Iris pigment epithelial cell (primary cell): Measurements from ENCODE around the gene DISP3.

Experiments
- DNase-seq: peaks from one replicate; pipeline ENCODE4 v3.0.0-alpha.2; 2011; ENCODE audit warnings: low read depth

DISP3 gene

DNA sequence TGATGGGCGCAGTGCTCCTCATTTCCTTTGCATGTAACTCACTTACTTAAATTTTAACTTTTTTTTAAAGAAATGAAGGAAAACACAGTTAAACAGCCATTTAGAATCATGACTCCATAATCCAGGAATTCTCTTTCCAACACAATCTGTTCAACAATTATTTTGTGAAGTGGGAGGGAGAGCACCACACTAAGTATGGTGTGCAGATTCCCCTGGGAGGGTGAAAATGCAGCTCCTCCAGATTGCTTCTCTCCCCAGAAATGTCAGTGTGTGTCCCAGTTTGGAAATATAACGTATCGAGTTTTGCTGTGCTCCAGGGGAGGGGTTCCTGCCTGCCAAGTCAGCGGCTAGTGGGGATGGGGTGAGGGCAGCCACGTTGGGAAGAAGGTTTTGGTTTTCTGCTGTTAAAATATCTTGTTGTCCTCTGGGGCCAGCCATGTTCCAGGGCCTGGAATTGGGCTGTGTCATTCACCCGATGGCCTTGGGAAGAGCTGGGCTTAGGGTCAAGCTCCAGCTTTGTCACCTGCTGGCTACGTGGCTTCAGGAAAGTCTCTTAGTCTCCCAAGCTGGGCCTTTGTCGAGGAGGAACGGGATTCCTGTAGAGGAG is 17.3 kb upstream of the DISP3 start:
- no peak for DNase-seq

DNA sequence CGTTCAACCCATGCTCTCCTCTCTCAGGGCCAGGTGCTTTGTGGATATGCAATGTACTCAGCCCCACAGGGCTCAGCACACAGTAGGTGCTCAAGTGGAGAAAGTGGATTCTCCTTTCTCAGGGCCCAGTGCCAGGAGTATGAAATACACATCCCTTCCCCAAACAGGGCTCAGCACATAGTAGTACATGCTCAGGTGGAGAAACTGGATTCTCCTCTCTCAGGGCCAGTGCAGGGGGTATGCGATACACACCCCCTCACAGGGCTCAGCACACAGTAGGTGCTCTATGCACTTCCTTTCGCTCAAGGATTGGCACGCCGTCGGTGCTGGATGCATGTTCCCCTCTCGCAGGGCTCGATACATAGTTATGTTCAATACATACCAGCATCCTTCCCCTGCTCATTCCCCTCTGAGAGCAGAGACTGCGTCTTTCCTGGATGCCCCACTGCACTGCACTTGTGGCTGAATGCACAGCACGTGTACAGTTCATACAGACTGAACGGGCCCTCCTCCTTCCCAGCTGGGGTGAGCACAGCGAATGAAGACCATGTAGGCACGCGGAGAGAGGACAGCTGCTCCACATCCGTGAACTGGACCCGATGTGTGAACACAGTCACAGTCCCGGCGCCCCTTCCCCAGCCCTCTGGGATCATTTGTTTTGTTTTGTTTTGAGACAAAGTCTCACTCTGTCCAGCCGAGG is 16.6 kb upstream of the DISP3 start:
- DNase-seq: no peak

DNA sequence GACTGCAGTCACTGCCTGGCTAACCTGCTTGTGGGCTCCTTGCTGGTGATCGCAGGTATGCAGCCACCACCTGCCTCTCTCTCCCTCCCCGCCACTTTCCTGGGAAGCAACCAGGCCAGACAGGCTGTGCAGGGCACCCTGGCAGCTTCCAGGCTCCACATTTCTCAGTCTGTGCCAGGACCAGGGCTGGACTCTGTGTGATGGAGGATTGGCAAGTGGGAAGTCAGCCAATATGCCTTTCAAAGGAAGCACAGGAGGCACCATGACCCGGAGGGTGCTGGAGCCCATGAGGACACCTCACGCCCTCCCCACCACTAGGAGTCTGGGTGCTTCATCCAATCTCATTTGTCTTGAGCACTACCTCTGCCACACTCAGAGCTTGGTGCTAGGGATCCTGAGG is 15.8 kb upstream of the DISP3 start:
- no peak for DNase-seq

DNA sequence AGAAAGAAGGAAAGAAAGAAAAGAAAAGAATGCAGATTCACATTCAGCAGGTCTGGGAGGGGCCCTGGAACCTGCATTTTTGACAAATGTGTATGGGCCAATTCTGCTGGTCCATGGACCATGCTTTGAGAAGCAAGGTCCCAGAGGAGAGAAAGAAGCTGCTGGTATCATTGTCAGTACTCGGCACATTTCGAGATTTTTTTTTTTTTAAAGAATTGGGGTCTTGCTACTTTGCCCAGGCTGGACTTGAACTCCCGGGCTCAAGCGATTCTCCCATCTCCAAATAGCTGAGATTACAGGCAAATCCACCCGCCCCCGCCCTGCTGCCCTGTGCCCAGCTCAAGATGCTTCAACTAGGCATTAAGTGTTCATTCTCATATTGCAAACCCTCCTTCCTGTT is 13.6 kb upstream of the DISP3 start:
- DNase-seq: no peak

DNA sequence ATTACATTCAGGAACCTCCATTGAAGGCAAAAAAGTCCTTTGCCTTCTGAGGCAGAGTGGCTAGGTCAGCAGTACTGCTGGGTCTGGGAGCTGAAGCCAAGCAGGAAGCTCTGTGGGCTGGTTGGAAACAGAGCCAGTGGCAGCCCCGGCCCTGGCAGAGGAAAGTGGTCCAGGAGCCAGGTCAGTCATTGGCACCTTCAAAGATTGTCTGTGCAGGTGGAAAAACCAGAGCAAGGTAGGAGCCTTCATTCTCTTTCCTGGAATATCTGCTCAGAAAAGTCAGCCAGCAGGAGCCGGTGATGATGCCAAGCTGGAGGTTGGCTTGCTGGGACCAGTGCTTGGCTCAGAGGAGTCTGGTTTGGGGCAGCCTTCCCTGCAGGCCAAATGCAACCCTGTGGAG is 12.5 kb upstream of the DISP3 start:
- no peak for DNase-seq

DNA sequence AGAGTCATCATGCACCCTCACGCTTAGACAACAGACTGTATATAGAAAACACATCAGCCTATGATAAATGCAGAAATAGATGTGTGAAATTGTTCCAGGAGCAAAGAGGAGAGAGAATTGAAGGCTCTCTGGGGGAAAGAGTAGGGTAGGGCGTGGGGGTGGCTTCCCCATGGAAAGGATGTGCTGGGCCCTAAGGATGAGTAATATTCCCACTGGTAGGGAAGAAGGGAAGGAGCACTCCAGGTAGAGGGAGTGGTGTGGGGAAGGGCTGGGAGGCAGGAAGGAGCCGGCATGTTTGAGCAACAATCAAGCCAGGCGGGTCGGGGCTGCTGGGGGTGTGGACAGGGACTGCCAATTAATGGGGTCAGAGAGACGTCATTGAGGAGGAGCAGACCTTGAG is 10.1 kb upstream of the DISP3 start:
- DNase-seq: no peak

DNA sequence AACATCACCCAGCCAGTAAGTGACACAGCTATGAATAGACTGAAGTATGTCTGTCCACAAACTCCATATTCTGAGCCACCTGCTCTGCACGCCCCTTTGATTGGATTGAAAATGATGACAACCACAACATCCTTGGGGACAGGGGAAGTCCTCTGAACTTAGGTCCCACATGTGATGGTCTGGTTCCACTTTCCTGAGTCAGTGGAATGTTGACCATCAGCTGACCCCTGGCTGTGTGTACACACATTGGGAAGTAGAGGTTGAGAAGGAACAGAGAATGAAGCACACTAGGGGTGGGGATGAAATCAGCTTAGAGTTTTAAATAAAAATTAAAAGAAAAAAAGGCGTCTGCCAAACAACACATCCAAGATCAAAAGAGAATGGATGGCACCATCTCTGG is 8.0 kb upstream of the DISP3 start:
- no peak for DNase-seq

DNA sequence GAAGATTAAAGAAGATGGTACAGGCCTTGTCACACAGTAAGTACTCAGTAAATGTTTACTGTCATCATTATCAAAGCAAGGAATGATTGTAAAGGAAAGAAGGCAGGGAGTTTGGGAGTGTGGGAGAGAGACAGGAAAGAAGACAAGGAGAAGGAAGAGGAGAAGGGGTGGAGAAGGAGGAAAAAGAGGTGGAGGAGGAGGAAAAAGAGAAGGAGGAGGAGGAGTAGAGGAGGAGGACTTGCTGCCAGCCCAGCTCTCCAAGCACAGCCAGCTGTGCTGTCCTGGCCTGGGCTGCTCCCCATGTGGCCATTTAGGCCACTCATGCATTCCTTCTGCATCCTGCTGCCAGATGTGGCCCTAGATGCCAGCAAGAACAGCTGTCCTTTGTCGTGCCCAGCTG is 7.5 kb upstream of the DISP3 start:
- no peak for DNase-seq

DNA sequence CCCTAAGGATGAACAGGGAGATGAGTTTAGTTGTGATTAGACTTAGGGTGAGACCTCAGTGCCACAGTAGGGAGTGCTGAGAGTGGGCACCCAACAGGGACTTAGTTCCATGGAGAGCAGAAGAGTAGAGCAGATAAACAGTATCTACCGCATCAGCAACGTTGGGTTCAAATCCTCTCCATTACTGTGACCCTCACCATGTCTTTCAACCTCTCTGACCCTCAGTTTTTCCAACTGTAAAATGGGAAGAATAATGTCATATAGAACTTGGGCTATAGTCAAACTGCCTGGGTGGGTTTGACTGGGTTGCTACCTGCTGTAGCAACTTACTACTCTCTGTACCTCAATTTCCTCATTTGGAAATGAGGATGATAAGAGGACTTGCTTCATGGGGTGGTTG is 6.7 kb upstream of the DISP3 start:
- DNase-seq: no peak

DNA sequence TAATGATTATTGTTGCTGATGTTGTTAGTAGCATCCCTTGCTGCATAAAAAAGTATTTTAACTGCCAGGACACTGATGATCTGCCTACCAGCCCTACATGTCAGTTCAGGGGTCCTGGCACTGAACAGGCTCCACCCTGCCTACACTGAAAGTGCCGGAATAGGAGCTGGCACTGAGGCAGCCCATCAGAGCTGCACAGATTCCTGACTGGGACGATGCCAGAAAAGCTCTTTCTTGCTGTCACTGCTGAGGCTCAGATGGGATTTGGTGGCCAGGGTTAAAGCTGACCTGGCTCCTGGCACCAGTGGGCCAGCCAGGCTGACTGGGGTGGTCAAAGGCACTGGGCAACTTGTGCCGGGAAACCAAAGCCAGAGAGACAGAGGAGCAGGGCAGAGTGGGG is 6.2 kb upstream of the DISP3 start:
- no peak for DNase-seq

DNA sequence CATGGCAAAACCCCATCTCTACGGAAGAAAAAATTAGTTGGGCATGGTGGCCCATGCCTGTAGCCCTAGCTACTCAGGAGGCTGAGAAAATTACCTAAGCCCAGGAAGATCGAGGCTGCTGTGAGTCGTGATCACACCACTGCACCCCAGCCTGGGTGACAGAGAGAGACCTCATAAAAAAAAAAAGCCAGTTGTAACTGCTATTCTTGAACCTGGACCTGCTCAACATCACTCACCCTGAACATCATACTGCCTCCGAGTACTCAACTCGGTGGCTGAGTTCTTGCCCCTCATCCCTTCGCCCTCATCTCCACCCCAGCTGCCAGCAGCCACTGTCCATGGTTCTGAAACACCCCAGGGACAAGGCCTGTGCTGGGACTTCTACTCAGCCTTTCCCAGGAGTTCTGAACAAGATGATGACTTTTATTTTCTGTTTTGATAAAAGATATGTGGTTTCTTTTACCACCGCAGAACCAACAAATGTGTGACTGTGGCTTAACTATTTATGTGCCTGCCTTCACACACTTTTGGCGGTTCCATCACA is 5.4 kb upstream of the DISP3 start:
- no peak for DNase-seq

DNA sequence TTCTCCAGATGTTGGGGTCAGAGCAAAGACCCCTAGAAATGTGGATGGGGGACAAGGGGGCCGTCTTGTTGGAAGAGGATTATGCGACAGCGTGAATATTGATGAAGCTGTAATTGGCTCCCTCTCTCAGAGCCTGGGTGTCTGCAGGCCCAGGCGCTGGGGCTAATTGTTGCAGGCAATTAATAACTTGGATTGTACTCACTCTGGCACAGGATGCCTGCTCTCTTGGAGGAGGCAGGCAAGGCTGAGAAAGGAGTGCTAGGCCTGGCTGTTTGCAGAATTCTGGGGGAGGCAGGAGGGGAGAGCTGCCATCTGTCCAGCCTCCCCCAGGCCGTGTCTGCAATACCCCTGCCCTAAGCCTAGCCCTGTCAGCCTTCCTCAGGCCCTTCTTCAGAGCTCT is 4.1 kb upstream of the DISP3 start:
- DNase-seq: no peak

DNA sequence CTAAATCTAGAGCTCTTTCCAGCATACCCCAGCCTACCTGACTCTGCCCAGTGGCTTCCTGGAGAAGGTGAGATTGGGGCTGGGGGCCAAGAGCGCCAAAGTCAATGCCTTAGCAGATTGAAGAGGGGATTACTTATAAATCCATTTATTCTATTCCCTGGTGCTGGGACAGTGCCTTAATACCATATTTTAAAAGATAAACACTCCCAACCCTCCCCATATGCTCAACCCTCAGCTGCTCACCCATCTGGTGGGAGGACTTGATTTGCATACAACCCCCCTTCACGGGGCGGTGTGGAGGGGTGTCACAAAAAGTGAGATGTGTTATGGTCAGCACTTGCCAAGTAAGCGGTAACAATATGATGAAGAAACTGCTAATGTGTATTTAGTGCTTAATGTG is 3.2 kb upstream of the DISP3 start:
- no peak for DNase-seq

DNA sequence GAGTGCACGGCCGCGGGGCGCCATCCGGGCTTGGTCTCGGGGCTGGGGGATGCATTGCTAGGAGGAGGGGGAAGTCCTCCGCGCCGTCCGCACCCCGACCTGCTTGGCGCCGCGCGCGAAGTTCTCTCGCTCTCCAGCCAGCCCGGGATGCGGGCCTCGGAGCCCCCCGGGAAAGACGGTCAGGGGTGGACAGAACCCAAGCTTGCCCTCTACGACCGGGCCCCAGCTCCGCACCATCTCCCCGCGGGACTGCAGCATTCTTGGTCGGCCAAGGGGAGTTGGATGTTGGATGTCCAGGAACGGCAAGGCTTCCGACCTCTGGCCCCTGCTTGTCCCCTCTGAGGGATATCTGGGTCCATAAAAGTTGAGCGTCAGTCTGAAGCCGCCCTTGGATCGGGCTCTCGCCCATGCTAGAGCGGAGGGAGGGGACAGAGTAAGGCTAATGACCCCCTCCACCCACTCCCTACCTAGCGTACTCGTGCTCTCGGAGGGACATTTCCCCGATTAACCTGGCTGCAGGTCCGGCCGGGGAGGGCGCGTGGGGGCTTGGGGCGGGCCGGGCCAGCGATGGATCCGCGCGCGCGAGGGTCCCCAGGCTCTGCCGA is 522 bp downstream of the DISP3 start:
- no peak for DNase-seq

DNA sequence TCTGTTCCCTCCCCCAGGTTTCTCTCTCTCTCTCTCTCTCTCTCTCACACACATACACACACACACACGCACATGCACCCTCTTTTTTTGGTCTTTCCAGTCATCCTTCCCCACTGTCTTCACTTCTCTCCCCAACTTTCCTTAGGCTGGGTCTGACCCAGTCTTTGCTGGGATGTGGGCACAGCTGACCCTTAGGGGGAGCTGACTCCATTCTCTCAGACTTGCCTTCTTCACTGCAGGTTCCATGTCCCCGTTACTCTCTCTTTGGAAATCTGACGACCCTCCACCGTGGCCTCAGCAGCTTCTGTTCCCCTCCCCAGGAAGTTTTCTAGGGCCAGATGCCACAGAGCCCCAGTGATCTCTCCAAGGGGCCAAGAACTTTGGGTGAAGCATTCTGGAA is 2.1 kb downstream of the DISP3 start:
- DNase-seq: no peak

DNA sequence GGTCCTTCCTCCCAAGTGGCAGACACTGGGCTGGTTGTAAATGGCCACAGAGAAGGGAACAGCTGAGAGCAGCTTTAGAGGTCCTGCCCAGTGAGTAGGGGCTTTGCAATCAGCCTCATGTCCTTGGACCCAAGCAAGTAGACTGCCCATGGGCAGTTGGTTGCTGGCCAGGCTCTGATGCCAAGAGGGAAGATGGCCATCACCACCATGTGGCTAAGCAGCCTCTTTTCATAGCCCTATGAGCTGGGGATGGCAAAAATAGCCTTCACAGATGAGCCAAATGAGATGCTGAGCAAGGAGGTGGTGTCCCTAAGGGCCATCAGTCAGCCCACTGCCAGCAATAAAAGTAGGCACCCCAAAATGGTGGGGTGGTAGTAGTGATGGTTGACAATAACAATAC is 3.2 kb downstream of the DISP3 start:
- no peak for DNase-seq

DNA sequence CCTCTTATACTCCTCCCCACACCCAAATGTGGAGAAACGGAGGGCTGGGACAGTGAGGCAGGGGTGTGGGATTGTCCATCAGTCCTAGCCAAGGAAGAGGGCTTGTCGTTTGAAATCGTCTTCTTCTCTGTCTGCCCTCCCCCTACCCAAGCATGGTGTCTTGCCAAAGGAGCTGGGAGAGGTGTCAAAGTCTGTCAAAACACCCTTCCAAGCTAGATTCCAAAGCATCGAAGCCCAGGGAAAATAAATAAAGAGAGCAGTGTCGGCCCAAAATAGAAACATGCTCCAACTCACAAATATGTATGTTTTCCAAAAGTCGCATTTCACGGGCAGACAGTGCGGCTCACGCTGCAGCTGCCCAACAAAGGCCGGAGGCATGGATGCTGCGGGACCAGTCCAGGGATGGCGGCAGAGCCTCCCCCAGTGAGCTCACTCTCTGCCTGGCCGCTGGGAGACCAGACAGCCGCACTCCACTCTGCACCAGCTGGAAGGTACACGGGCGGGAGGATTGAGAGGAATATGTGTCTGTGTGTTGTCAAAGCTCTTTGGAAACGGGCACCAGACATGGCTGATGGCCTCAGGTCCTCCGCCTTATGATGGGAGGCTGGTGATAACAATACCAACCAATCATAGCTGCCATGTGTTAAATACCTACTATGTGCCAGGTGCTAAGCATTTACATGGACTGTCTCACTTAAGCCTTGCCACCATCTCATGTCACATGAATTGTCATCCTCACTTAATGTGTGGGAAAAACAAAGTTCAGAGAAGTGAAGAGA is 3.9 kb downstream of the DISP3 start:
- DNase-seq: no peak

DNA sequence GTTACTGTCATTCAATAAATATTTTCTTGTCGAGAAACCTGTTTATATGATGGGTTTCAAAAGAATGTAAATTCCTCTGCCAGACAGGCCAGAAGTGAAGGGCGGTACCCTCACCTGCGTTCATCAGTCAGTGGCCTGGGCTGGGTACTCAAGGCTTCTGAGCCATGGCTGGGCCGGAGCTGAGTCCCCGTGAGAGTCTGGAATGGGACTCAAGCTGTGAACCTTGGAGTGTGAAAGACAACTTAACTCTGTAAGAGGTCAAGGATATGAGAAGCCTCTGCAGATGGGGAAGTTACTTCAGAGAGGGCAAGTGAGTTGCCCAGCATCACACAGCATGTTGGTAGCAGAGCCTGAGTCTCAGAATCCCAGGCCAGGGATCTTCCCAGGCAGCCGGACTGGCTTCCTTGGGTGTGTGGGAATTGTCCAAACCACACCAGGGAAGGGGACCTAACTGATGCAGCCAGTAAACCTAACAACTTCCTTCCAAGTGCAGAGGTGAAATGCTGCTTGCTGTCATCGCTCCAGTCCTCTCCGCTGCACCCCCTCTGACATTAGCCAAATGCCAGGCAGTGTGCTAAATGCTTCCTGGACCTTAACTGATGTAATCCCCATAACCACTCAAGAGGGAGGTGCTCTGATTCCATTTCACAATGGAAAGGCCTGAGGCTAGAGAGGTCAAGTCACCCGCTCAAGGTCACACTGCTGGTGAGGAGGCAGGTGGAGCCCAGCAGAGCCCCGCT is 4.8 kb downstream of the DISP3 start:
- no peak for DNase-seq

DNA sequence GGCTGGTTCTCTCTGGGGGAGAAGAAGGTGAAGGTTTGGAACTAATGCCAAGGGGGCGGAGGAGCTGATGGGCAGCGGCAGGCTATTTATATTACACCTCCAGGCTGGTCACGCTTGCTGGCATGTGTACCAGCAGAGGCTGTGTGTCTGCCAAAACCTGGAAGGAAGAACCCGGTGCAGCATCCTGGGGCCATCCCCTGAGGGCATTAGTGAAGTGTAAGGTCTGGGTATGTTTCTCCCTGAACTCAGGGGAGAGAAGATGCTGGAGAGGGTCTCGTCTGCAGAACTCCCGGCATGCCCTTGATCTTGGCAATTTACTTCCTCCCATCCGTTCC is 5.3 kb downstream of the DISP3 start:
- DNase-seq: no peak

DNA sequence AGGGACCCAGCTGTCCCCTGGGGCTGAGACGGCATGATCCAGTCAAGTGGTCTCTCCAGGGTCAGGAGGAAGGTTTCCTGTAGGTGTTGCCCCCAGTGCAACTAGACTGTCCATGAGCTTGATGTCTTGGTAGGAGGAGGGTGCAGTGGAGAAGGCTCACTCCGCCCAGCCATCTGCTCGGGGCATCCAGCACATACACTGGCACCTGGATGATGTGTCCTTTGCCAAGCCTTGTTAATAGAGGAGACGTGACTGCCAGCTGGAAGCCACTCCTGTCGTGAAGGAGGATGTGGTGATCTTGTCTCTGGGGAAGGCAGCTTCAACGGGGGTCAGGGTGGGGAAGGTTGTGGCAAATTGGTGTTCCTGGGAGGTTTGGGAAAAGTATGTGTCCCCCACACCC is 6.2 kb downstream of the DISP3 start:
- DNase-seq: no peak

DNA sequence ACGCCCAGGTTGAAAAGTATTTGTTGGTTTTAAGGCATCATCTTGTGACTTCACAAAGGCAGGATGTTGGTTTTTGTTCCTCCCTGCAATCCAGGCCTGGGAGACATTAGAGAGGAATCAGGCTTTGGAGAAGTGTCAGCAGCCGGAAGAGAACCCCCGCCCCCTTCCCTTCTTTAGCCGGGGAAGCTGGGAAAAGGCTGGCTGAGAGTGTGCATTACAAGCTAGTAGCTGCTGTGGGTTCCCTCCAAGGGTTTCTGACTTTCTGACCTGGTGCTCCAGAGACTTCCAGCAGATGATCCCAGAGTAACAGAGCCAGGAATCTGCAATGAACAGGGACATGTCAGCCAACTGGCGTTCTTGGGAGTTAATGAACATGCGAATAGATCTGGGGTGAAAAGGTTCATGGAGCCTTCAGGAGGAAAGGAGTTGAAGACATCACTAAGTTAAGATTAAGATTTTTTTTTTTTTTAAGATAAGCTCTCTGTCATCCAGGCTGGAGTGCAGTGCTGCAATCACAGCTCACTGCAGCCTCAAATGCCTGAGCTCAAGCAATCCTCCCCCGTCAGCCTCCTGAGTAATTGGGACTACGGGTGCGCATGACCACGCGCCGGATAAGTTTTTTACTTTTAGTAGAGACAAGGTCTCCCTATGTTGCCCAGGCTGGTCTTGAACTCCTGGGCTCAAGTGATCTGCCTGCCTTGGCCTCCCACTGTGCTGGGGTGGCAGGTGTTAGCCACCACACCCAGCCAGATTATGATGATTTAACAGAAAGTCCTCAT is 7.5 kb downstream of the DISP3 start:
- no peak for DNase-seq
